HG03378 (cell line): ENCODE measurements around the gene TBCC.
A peak's percentile ranks its signal among the peaks of the same experiment; 100 is the strongest.
"Not testable (repeated sequence)": the region's sequence is repeated elsewhere in the genome, so short reads cannot be mapped to it uniquely, and the experiment has no call there.

Experiments used
- ATAC-seq: cut with Tn5 transposase; IDR thresholded peaks from one replicate; pipeline ENCODE4 v1.9.1; 2021; ENCODE audit warnings: mild to moderate bottlenecking, moderate library complexity; ENCODE audit not compliant: unreplicated experiment

The TBCC gene

DNA sequence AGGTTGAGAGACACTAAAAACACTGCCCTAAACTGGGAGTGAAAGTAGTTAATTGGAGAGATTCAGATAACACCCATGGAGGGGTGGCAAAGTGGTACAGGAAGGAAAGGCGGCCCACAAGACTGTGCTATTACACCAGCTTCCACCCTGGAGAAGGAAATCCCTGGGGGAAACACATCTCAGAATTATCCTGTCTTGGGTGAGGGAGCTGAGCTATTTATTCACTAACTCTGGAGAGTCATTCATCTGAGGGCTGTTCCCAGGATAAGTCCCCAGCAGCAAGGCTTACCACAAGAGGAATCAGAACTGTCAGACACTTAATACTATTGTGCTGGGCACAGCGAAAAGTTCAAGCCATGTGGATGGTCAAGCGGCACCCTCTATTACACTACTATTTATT lies 9.9 kb downstream of the TBCC start:
- ATAC-seq: no peak

DNA sequence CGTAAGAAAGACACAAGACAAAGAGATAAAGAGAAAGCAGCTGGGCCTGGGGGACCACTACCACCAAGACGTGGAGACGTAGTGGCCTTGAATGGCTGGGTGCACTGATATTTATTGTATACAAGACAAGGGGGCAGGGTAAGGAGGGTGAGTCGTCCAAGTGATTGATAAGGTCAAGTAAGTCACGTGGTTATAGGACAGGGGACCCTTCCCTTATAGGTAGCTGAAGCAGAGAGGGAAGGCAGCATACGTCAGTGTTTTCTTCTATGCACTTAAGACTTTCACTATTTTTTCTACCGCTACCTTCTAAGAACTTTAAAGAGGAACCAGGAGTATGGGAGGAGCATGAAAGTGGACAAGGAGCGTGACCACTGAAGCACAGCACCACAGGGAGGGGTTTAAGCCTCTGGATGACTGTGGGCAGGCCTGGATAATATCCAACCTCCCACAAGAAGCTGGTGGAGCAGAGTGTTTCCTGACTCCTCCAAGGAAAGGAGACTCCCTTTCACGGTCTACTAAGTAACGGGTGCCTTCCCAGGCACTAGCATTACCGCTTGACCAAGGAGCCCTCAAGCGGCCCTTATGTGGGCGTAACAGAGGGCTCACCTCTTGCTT lies 11.9 kb downstream of the TBCC start:
- ATAC-seq: not testable (repeated sequence)

DNA sequence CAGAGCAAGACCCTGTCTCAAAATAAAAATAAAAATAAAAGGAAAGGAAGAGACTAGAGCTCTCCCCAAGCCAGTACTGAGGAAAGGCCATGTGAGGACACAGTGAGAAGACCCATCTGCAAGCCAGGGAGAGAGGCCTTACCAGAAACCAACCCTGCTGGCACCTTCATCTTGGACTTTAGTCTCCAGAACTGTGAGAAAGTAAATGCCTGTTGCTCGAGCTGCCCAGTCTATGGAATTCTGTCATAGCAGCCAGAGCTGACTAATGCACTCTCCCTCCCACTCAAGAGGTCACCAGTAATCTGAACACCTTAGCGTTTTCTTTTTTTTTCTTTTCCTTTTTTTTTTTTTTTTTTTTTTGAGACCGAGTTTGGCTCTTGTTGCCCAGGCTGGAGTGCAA lies 16.2 kb downstream of the TBCC start:
- ATAC-seq: no peak

DNA sequence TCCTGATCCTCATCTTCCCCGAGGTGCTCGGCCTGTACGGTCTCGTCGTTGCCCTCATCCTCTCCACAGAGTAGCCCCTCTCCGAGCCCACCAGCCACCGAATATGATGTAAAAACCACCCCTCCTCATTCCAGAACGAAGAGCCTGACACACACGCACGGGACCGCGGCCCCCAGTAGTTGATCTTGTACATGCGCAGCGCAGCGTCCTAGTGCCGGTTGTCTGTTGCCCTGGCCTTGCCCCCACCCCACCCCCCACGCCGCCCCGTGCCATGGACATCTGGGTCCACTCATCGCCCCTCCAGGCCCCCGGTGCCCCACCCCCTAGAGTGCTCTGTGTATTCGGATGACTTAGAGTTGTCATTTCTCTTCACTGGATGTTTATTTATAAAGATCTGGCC lies 18.3 kb downstream of the TBCC start:
- no peak for ATAC-seq

DNA sequence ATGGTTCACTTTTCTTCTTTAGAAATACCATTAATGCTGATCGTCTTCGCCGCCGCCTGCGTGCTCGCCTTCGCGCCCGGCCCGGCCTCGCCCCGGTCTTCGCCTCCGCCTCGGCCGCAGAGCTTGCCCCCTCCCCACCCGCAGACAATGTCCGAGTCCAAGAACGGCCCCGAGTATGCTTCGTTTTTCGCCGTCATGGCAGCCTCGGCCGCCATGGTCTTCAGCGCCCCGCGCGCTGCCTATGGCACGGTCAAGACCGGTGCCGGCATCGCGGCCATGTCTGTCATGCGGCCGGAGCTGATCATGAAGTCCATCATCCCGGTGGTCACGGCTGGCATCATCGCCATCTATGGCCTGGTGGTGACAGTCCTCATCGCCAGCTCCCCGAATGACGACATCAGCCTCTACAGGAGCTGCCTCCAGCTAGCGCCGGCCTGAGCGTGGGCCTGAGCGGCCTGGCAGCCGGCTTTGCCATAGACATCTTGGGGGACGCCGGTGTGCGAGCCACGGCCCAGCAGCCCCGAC lies 18.8 kb downstream of the TBCC start:
- ATAC-seq: no peak

DNA sequence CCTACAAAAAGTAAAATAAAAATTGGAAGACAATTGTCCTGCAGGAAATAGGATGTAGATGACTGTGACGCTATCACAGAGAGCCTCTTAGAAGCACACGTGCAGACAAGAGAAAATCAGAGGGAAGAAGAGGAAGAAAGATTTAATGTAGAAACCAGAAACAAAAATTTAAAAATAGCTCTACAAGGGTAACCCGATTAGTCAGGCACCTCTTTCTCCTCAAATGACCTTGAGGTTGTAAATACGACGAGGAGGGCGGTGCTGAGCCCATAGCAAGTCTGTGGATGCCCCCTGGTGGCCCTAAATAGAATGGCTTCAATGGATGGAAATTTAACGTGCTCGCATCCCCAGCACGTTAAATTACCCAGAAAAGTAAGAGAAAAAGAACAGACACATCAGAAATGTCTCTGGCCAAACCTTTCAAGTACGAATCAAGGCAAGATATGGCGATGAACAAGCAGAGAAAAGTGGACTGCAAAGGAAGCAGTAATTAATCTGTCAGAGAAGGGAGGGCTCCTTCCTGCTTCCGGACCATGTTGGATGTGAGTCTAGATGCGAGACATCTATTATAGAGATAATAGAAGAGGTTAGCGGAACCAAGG lies 19.3 kb downstream of the TBCC start:
- peak; percentile 84 for ATAC-seq

DNA sequence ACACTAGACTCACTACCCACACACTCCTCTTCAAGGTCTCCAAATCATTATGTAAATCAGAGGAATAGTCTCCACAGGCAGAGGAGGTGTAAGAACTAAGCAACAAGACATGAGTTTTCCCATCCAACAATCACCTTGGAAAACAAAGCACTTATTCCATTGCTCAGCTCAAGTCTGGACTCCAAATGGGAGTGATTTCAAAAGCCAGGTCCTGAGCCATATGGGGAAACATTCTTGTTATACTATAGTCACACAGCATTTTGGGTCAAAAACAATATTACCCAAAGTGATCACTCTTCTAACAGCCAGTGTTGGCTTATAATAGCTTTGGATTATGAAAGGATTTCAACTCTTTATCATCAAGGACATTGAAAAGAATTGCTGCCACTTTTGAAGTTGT lies 19.9 kb downstream of the TBCC start:
- ATAC-seq: no peak

DNA sequence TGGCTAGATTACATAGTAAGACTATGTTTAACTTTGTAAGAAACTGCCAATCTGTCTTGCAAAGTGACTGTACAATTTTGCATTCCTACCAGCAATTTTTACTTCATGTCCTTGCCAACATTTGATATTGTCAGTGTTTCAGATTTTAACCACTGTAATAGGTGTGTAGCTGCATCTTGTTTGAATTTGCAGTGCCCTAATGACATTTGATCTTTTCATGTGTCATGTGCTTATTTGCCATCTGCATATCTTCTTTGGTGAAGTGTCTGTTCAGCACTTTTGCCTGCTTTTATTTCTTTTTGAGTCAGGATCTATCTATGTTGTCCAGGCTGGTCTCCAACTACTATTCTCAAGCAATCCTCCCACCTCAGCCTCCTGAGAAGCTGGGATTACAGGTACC lies 21.1 kb downstream of the TBCC start:
- ATAC-seq: no peak

DNA sequence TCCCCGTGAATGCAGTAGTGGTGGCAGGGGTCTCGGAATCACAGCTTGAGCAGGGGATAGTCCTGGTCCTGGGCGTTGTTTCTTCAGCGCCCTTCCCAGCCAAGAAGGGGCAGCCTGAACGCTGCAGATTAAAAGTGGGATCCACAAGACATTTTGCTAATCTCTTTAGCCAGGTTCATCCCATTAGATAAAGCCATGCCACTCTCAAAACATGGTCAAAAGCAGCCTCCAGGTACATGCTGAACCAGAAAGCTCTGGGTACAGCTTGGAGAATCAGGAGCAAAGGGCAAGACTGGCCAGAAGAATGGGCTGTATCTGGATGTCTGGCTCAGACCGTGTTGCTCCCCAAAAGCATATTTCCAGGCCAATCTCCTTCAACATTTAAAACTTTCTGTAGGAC lies 23.4 kb downstream of the TBCC start, which contains the start of gene PRPH2:
Gene PRPH2 (minus strand): TSS at position 101 of the 400 bp plus-strand sequence. CDS start 263 bp downstream, outside the sequence.
- ATAC-seq: no peak

DNA sequence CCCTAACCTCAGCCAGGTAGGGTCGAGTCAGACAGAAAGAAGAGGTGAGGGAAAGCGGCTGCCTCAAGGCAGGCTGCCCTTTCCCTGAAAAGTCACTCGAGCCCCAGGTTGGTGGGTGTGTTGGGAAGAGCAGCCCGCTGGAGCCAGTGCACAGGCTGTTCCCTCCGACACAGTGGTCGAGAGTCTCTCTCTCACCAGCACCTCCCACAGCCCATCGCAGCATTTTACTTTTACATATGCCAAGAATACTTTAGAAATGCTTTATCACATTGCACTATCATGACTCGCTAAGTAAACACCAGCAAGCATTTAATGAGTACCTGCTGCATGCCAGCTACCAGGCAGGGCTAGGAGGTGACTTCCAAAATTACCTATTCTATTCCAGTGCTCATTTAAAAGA lies 25.2 kb downstream of the TBCC start:
- ATAC-seq: no peak

DNA sequence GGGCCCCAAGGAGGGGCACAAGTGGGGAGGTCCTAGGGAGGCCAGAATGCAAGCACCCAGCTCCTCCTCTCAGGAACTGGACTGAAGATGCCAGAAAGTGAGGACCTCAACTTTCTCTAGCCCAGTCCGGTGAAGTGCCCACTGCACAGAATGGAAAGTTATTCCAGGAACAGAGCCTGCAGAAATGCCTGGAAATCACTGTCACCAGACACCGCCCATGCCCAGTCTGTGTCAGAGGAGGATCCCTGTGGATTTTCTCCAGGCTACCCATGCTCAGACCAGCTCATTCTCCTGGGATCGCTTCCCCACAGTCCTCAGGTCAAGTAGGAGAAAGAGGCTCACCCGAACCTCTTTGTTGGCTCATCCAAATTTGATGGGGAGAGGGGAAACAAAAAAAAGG lies 30.0 kb downstream of the TBCC start:
- no peak for ATAC-seq

DNA sequence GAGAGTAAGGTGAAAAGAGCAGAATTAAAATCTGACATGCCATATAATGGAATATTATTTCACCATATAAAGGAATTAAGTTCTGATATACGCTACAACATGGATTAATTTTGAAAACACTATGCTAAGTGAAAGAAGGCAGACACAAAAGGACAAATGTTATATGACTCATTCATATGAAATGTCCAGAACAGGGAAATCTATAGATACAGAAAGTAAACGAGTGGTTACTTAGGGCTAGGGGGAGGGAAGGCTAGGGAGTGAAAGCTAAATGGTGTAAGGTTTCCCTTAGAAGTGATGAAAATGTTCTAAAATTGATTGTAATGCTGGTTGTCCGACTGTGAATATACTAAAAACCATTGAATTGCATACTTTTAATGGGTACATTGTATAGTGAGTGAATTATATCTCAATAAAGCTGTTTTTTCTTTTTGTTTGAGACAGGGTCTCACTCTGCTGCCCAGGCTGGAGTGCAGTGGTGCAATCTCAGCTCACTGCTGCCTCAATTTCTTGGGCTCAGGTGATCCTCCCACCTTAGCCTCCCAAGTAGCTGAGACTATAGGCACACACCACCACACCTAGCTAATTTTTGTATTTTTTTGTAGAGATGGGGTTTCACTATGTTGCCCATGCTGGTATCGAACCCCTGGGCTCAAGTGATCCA lies 31.7 kb downstream of the TBCC start:
- no peak for ATAC-seq

DNA sequence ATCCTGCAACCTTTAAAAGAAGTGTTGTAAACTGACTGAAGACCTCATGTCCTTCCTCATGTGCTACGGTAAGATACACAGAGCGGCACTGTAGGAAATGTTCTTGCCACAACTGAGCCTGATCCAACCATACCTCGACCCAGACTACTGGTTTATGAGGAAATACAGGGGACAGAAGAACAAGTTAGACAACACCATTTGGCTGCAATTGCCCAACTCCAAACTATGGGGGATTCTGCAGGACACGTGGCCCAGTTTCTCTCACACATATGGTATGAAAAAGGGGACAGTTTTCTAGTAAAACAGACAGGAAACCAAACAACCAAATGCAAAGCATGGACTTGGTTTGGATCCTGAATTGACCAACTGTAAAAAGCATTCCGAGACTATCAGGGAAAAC lies 34.0 kb downstream of the TBCC start:
- no peak for ATAC-seq

DNA sequence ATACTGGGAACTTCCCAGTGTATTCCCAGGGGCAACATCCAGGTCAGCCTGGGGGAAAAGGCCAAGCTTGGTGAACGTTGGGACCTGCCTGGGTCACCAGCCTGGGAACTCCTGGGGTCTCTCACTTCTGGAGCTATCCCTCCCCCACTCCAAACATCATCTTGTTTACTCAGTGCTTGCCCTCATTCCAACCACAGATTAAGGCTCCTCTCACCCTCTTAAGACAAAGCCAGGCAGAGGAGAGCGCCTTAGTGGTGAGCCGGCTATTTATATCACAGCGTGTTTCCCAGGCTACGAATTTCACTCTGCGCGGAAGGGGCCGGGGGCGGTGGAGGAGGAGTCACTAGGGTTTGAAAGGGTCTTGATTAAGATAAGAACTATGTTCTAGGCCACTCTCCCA lies 35.6 kb downstream of the TBCC start:
- ATAC-seq: no peak

DNA sequence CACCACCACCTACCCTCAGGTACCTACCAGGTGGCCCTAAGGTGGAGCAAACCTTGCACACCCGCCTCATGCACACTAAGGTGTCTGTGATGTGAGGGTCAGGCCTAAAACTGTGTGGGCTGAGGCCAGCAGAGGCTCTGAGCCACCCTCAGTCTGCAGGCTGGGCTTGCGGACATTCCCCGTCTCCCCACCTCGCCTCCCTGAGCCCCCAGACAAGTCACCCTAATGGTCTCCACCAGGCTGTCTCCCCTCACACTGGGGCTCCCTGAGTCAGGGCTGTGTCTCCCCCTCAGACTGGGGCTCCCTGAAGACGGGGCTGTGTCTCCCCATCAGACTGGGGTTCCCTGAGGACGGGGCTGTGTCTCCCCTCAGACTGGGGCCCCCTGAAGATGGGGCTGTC lies 36.0 kb downstream of the TBCC start:
- no peak for ATAC-seq

DNA sequence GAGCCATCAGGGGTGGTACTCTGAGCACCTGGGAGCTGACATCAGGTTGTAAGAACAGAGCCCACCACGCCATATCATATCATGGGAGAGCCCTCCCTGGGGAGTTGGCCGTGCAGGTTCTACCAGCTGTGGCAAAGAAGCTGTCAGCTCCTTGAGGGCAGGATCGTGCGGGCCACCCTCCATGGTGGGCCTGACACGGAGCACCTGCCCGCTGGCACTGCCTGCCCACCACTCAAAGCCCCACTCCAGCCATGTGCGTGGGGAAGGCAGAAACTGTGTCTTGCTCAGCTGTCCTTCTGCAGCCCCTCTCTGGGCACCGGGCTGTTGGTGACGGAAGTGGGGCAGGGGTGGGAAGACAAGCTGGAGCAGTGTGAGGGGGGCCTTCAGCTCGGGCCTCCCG lies 37.8 kb downstream of the TBCC start:
- ATAC-seq: no peak

DNA sequence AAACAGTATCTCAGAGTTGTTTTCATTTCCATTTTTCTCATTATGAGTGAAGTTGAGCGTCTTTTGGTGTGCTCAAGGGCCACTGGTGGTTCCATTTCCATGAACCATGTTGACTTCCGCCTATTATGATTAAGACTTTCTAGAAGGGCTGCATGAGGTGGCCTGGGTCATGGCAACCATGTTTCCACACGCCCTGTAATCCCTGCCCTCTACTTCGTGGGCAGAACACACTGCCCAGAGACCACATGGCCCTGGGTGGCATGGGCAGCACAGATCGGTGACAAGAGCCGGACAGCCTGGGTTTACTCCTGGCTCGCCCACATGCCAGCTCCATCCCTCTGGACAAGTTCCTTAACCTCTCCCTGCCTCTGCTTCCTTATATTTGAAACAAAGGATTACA lies 38.3 kb downstream of the TBCC start:
- no peak for ATAC-seq

DNA sequence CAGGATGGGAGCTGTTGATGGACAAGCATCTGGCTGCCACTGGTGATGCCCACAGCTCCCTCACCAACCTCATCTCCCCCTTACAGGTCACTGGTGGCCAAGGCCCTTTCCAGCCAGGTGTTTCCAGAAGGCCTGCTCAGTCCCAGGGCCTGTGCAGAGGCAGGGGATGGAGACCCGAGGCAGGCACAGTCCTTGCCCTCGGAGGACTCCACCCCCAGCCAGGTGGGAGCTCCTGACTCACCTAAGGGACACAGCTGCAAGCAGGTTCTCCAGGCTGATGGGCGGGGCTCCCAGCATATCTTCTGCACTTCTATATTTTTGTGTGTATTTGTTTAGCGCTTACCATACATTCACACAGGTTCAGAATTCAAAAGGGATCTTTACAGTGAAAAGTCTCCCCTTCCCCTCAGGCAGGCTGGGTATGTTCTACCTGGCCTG lies 40.9 kb downstream of the TBCC start:
- ATAC-seq: no peak

DNA sequence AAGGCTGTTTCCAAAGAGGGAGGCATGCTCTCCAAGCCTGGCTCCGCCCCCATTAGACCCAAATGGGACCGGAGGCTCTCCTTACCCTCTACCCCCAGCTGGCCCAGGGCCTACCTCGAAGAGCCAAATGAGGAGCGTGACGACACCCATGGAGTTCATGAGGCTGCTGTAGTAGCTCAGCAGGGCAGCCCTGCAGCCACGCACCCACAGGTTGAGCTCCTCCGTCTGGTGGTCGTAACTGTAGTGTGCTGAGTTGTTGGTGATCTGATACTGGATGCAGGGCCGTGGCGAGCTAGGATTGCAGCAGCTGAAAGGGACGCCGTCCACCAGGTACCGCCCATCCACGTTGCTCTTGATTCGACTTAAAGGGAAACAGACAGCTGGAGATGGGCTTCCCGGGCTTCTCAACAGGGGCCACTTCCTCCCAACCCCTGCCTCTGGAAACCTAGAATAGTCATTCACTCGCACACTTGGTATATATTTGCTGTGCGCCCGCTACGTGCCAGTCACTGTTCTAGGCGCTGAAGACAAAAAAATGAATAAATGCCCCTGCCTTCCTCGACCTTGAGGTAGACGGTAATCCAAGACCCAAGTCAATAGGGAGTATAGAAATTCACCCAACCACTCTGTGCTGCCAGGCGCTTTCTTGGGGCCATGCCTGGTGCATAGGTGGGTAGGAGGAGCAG lies 41.5 kb downstream of the TBCC start:
- ATAC-seq: no peak

DNA sequence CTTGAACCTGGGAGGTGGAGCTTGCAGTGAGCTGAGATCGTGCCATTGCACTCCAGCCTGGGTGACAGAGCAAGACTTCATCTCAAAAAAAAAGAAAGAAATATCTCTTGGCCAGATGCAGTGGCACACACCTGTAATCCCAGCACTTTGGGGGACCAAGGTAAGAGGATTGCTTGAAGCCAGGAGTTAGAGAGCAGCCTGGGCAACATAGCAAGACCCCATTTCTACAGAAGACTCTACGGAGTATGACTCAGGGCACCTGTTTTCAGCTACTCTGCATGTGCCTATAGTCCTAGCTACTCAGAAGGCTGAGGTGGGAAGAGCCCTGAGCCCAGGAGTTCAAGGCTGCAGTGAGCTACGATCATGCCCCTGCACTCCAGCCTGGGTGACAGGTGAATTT lies 43.1 kb downstream of the TBCC start:
- not testable (repeated sequence) for ATAC-seq

DNA sequence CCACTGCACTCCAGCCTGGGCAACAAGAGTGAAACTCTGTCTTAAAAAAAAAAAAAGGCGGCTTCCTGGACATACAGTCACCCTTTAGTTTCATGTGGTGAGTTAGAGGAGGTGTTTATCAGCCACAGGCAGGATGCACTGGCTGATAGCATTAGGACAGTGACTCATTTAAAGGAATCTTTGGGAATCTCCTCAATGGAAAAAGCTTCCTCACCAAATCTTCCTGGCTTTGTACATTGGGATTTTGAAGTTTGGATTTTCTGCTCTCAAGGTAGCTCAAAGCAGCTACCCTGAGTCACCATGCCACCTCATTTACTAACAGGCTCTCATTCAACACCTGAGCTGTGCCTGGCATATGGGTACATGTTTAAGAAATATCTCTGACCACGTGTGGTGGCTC lies 43.7 kb downstream of the TBCC start:
- no peak for ATAC-seq

DNA sequence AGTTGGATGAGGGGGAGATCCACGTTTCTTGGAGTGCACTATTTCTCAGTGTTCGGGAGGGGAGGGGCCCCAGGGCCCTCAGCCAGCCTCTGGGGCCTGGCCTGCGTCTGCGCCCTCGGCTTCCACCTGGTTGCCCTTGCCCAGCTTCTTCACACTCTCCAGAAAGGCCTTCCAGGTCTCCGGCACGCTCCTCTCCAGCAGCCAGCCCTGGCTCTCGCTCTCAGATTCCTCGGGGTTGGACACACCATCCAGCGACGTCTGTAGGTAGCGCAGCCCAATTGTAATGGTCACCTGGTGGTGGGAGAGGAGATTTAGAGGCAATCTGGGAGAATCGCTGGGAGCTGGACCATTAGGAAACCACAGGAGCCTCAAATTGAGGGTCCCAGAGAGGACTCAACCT lies 47.7 kb downstream of the TBCC start:
- ATAC-seq: no peak
